ENCODE measurements around the gene C11orf65.

DNA sequence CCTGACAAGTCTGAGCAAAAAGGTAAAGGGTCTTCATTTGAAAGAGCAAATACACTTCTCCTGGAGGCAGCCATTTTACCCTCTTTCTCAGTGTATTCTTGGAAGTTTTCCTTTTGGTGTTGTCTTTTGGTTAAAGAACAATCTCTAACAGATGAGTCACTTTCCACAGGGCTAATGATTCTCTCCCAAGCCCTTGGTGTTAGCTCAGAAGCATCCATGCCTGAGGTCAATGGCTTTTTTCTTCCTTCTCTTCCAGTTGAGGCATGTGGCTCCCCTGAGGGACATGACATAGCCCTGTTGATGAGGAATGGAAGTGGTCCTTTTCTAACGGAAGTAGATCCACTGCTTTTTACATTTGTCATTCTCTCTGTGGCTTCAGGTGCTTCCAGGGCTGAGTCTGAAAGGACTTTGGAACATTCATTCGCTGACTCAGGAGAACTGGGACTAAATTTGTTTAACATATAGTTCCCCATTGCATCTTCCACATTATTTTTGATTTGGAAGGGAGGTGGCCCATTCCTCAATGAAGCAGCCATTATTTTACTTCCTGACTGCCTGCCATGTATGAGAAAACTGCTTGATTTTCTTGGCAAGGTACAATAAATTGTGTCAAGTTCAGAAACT is 44.6 kb upstream of the C11orf65 start:
- TF ChIP-seq, protein P1, sequence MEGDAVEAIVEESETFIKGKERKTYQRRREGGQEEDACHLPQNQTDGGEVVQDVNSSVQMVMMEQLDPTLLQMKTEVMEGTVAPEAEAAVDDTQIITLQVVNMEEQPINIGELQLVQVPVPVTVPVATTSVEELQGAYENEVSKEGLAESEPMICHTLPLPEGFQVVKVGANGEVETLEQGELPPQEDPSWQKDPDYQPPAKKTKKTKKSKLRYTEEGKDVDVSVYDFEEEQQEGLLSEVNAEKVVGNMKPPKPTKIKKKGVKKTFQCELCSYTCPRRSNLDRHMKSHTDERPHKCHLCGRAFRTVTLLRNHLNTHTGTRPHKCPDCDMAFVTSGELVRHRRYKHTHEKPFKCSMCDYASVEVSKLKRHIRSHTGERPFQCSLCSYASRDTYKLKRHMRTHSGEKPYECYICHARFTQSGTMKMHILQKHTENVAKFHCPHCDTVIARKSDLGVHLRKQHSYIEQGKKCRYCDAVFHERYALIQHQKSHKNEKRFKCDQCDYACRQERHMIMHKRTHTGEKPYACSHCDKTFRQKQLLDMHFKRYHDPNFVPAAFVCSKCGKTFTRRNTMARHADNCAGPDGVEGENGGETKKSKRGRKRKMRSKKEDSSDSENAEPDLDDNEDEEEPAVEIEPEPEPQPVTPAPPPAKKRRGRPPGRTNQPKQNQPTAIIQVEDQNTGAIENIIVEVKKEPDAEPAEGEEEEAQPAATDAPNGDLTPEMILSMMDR (IDR thresholded peaks at IDR 0.05), result no peak
- TF ChIP-seq POLR2A (IDR thresholded peaks at IDR 0.05), result no peak
